ENCODE results near the gene FAM234B.

GRCh38 chr12:12999959-13000615, 44.1 kb upstream of the FAM234B start, which contains the start of gene HEBP1:
- TF ChIP-seq ZNF274 (IDR thresholded peaks at IDR 0.05; ENCODE audit: borderline replicate concordance, extremely low read depth, low read length) (no peak), EZH2 (IDR thresholded peaks at IDR 0.05; ENCODE audit: low read depth, low read length, severe bottlenecking) (no peak)
